H9 (cell line): ENCODE data around the gene SAMD7. TPM values are rescaled to one million over a fixed set of nuclear protein-coding genes. Genes with fewer than 3 reads are reported as not detected.

Experiments used
- DNase-seq: peaks from one replicate; pipeline ENCODE4 v3.0.0-alpha.2; 2017
- H2AFZ ChIP-seq: one replicate; pipeline ENCODE4 v1.6.1; 2013; ENCODE audit warnings: mild to moderate bottlenecking, low read length, control low read depth, moderate library complexity
- H2AK5ac ChIP-seq: 2 replicates; pipeline ENCODE4 v1.6.1; 2013; ENCODE audit warnings: low read length, control low read depth, mixed read lengths; ENCODE audit not compliant: insufficient read length
- H2BK120ac ChIP-seq: one replicate; pipeline ENCODE4 v1.6.1; 2013; ENCODE audit warnings: low read depth, mild to moderate bottlenecking, low read length, control low read depth, inconsistent platforms; ENCODE audit not compliant: poor library complexity, severe bottlenecking
- H2BK12ac ChIP-seq: 2 replicates; pipeline ENCODE4 v1.6.1; 2013; ENCODE audit warnings: low read length, control low read depth, mixed read lengths, low read depth; ENCODE audit not compliant: insufficient read length
- H2BK15ac ChIP-seq: 2 replicates; pipeline ENCODE4 v1.6.1; 2013; ENCODE audit warnings: low read depth, low read length, control low read depth
- H2BK20ac ChIP-seq: one replicate; pipeline ENCODE4 v1.6.1; 2013; ENCODE audit warnings: low read depth, mild to moderate bottlenecking, low read length, control low read depth, inconsistent platforms; ENCODE audit not compliant: poor library complexity, severe bottlenecking
- H2BK5ac ChIP-seq: 2 replicates; pipeline ENCODE4 v1.6.1; 2013; ENCODE audit warnings: low read length, control low read depth, mixed read lengths; ENCODE audit not compliant: insufficient read length
- H3K14ac ChIP-seq: 2 replicates; pipeline ENCODE4 v1.6.1; 2013; ENCODE audit warnings: low read length, control low read depth; ENCODE audit not compliant: insufficient read depth
- H3K18ac ChIP-seq: 2 replicates; pipeline ENCODE4 v1.6.1; 2013; ENCODE audit warnings: low read depth, mild to moderate bottlenecking, mixed read lengths, low read length, control low read depth; ENCODE audit not compliant: insufficient read length
- H3K23ac ChIP-seq: 2 replicates; pipeline ENCODE4 v1.6.1; 2013; ENCODE audit warnings: low read length, control low read depth, mixed read lengths, low read depth; ENCODE audit not compliant: insufficient read length
- H3K23me2 ChIP-seq: 2 replicates; pipeline ENCODE4 v1.6.1; 2013; ENCODE audit warnings: low read depth, mild to moderate bottlenecking, mixed read lengths, low read length, control low read depth; ENCODE audit not compliant: insufficient read length, poor library complexity, severe bottlenecking
- H3K27ac ChIP-seq: 2 replicates; pipeline ENCODE4 v1.5.1; 2013; ENCODE audit warnings: low read length, control low read depth, mixed read lengths, low read depth; ENCODE audit not compliant: insufficient read length
- H3K27me3 ChIP-seq: 2 replicates; pipeline ENCODE4 v1.6.1; 2013; ENCODE audit warnings: low read length, control low read depth, inconsistent platforms; ENCODE audit not compliant: insufficient read depth
- H3K4ac ChIP-seq: 2 replicates; pipeline ENCODE4 v1.6.1; 2013; ENCODE audit warnings: low read depth, mild to moderate bottlenecking, control low read depth, inconsistent platforms, low read length, moderate library complexity
- H3K4me1 ChIP-seq: 2 replicates; pipeline ENCODE4 v1.6.1; 2013; ENCODE audit warnings: low read length, control low read depth, inconsistent platforms; ENCODE audit not compliant: insufficient read depth
- H3K4me2 ChIP-seq: 2 replicates; pipeline ENCODE4 v1.6.1; 2013; ENCODE audit warnings: low read length, control low read depth, mixed read lengths; ENCODE audit not compliant: insufficient read length, insufficient read depth
- H3K56ac ChIP-seq: 2 replicates; pipeline ENCODE4 v1.6.1; 2013; ENCODE audit warnings: low read depth, mild to moderate bottlenecking, mixed read lengths, low read length, control low read depth; ENCODE audit not compliant: insufficient read length
- H3K79me1 ChIP-seq: 2 replicates; pipeline ENCODE4 v1.6.1; 2013; ENCODE audit warnings: low read depth, mild to moderate bottlenecking, moderate library complexity, low read length, control low read depth, inconsistent platforms; ENCODE audit not compliant: insufficient read depth, poor library complexity, severe bottlenecking
- H3K79me2 ChIP-seq: 2 replicates; pipeline ENCODE4 v1.6.1; 2013; ENCODE audit warnings: low read length, control low read depth, inconsistent platforms; ENCODE audit not compliant: insufficient read depth
- H3K9ac ChIP-seq: 2 replicates; pipeline ENCODE4 v1.6.1; 2013; ENCODE audit warnings: low read length, control low read depth, mixed read lengths; ENCODE audit not compliant: insufficient read length; ENCODE audit errors: extremely low read depth
- H3K9me3 ChIP-seq: one replicate; pipeline ENCODE4 v1.6.1; 2013; ENCODE audit warnings: low read depth, low read length, inconsistent platforms; ENCODE audit not compliant: control insufficient read depth
- H3T11ph ChIP-seq: one replicate; pipeline ENCODE4 v1.6.1; 2013; ENCODE audit warnings: mild to moderate bottlenecking, low read length, control low read depth, inconsistent platforms
- H4K20me1 ChIP-seq: one replicate; pipeline ENCODE4 v1.6.1; 2013; ENCODE audit not compliant: control insufficient read depth, insufficient read length, insufficient read depth
- H4K5ac ChIP-seq: 2 replicates; pipeline ENCODE4 v1.6.1; 2013; ENCODE audit warnings: low read depth, mild to moderate bottlenecking, mixed read lengths, low read length, control low read depth; ENCODE audit not compliant: insufficient read length
- H4K8ac ChIP-seq: replicated peaks from 2 replicates; pipeline ENCODE4 v1.6.1; 2013; ENCODE audit warnings: low read length, control low read depth, mixed read lengths, low read depth; ENCODE audit not compliant: insufficient read length
- H4K91ac ChIP-seq: 2 replicates; pipeline ENCODE4 v1.6.1; 2013; ENCODE audit warnings: low read depth, mild to moderate bottlenecking, moderate library complexity, mixed read lengths, low read length, control low read depth; ENCODE audit not compliant: insufficient read length
- H3K27ac Mint-ChIP-seq, 3 experiments: 2 replicates in 2 of 3; 3 replicates in 1 of 3; pipeline ENCODE4 v1.8.0; 2020 to 2021; ENCODE audit warnings: mixed read lengths in 3 of 3, mild to moderate bottlenecking in 1 of 3, moderate library complexity in 1 of 3
- H3K27me3 Mint-ChIP-seq: 2 replicates; pipeline ENCODE4 v1.8.0; 2021; ENCODE audit warnings: low read depth, mild to moderate bottlenecking, moderate library complexity, mixed read lengths
- H3K36me3 Mint-ChIP-seq, 3 experiments: 2 replicates in 2 of 3; 3 replicates in 1 of 3; pipeline ENCODE4 v1.8.0; 2020 to 2021; ENCODE audit warnings: low read depth in 3 of 3, mixed read lengths in 3 of 3; ENCODE audit not compliant: insufficient read depth in 1 of 3
- H3K4me1 Mint-ChIP-seq, 2 experiments: 2 replicates each; pipeline ENCODE4 v1.8.0; 2020; ENCODE audit warnings: mixed read lengths in 2 of 2
- H3K4me3 Mint-ChIP-seq, 2 experiments: 2 replicates in 1 of 2; 3 replicates in 1 of 2; pipeline ENCODE4 v1.8.0; 2020 to 2021; ENCODE audit warnings: mild to moderate bottlenecking in 2 of 2, mixed read lengths in 2 of 2, moderate library complexity in 1 of 2
- H3K9me3 Mint-ChIP-seq, 2 experiments: 2 replicates in 1 of 2; 3 replicates in 1 of 2; pipeline ENCODE4 v1.8.0; 2020; ENCODE audit warnings: mild to moderate bottlenecking in 2 of 2, mixed read lengths in 2 of 2, moderate library complexity in 1 of 2
- total RNA-seq: library from RNA; stranded (reverse); gene quantifications from 2 replicates; pipeline ENCODE4 v1.2.1, GENCODE V29; 2021
- TF ChIP-seq, protein P1 (sequence below): fragments of 200-600 bp; sonication (generic); conservative IDR thresholded peaks from 3 replicates; pipeline ENCODE4 v1.8.0; 2021; ENCODE audit warnings: antibody characterized with exemption, mild to moderate bottlenecking

The SAMD7 gene
- total RNA-seq, 1 experiment from 2014 or later = not detected

GRCh38 chr3:169907476-169907875, 3.9 kb upstream of the SAMD7 start:
- Histone ChIP-seq H3K9ac (no peak overlapping the region), H4K5ac (no peak overlapping the region), H3K27ac (no peak overlapping the region), H3K9me3 (no peaks in the 10 kb centered on the region), H2BK5ac (no peak overlapping the region), H3K4me2 (no peak overlapping the region), H3K23ac (no peak overlapping the region), H3K4me1 (no peaks in the 10 kb centered on the region), H2AK5ac (no peak overlapping the region), H3T11ph (no peak overlapping the region), H3K14ac (no peak overlapping the region), H3K23me2 (no peaks in the 10 kb centered on the region), H4K8ac (no peak overlapping the region), H3K56ac (no peak overlapping the region), H2AFZ (no peak overlapping the region), H3K4ac (no peak overlapping the region), H4K20me1 (no peaks in the 10 kb centered on the region), H3K79me2 (no peaks in the 10 kb centered on the region), H2BK120ac (no peak overlapping the region), H3K27me3 (no peaks in the 10 kb centered on the region), H2BK20ac (no peak overlapping the region), H4K91ac (no peak overlapping the region), H3K79me1 (no peaks in the 10 kb centered on the region), H2BK12ac (no peak overlapping the region), H2BK15ac (no peak overlapping the region), H3K18ac (no peak overlapping the region)
- DNase-seq = no peak
- Mint-ChIP-seq H3K27me3 (no peaks in the 10 kb centered on the region; the same call in 1 of the 2 replicates), H3K4me3 (no peak overlapping the region), H3K4me1 (peaks cover 5 to 7% of the 10 kb centered on the region in 2 experiments; a peak in 3 of 4 replicates), H3K9me3 (peaks cover 10 to 15% of the 10 kb centered on the region in 2 experiments), H3K36me3 (peaks cover 4 to 11% (median 4%) of the 10 kb centered on the region in 3 experiments; a peak in 5 of 7 replicates), H3K27ac (no peak overlapping the region)
- TF ChIP-seq, protein P1, sequence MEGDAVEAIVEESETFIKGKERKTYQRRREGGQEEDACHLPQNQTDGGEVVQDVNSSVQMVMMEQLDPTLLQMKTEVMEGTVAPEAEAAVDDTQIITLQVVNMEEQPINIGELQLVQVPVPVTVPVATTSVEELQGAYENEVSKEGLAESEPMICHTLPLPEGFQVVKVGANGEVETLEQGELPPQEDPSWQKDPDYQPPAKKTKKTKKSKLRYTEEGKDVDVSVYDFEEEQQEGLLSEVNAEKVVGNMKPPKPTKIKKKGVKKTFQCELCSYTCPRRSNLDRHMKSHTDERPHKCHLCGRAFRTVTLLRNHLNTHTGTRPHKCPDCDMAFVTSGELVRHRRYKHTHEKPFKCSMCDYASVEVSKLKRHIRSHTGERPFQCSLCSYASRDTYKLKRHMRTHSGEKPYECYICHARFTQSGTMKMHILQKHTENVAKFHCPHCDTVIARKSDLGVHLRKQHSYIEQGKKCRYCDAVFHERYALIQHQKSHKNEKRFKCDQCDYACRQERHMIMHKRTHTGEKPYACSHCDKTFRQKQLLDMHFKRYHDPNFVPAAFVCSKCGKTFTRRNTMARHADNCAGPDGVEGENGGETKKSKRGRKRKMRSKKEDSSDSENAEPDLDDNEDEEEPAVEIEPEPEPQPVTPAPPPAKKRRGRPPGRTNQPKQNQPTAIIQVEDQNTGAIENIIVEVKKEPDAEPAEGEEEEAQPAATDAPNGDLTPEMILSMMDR = no peak
